ENCODE measurements around the gene BABAM1.

DNA sequence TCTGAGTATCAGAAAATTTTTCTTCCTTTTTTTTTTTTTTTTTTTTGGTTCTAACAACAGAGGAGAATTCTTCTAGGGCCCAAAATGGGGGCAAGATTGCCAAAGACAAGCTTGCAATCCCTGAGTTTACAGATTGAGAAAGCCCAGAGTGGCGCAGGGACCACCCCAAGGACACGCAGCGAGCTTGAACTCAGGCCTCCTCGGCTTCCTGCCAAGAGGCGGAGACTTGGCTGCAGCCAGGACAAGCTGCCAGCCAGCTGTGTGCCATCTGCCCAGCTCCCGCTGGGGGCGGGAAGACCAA is 37.9 kb downstream of the BABAM1 start:
- TF ChIP-seq, protein P1, sequence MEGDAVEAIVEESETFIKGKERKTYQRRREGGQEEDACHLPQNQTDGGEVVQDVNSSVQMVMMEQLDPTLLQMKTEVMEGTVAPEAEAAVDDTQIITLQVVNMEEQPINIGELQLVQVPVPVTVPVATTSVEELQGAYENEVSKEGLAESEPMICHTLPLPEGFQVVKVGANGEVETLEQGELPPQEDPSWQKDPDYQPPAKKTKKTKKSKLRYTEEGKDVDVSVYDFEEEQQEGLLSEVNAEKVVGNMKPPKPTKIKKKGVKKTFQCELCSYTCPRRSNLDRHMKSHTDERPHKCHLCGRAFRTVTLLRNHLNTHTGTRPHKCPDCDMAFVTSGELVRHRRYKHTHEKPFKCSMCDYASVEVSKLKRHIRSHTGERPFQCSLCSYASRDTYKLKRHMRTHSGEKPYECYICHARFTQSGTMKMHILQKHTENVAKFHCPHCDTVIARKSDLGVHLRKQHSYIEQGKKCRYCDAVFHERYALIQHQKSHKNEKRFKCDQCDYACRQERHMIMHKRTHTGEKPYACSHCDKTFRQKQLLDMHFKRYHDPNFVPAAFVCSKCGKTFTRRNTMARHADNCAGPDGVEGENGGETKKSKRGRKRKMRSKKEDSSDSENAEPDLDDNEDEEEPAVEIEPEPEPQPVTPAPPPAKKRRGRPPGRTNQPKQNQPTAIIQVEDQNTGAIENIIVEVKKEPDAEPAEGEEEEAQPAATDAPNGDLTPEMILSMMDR (IDR thresholded peaks at IDR 0.05) = no peak
- no peak for TF ChIP-seq POLR2A (IDR thresholded peaks at IDR 0.05)

Data from vagina (tissue), 2 donors.